Activated T-cell treated with anti-CD3 and anti-CD28 coated beads for 48 hours (primary cell): ENCODE data around the gene C16orf96.

ENCODE experiments used
- DNase-seq: peaks from one replicate; pipeline ENCODE4 v3.0.0-alpha.2; 2020; ENCODE audit warnings: low read depth

Gene C16orf96

DNA sequence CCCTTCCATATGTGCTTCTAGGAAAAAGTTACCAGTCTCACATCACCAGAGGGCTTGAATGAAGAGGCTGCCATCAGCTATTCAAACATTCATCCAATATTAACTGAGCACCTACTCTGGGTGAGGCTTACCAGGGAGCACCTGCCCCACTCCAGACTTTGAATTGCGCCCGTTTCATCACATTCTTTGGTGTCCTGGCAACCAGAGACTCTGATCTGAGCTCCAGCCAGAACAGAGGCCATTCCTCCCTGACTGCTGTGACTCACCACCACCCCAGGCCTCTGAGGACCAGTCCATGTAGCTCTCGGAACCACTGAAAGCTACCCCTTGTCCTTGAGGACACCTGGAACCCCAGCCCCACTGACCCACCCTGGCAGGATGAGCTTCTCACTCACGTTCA lies at the start of gene C16orf96:
C16orf96 (plus strand) TSS at position 229 of the 400 bp plus-strand sequence; CDS start at position 379, 150 bp downstream.
- no peak for DNase-seq

DNA sequence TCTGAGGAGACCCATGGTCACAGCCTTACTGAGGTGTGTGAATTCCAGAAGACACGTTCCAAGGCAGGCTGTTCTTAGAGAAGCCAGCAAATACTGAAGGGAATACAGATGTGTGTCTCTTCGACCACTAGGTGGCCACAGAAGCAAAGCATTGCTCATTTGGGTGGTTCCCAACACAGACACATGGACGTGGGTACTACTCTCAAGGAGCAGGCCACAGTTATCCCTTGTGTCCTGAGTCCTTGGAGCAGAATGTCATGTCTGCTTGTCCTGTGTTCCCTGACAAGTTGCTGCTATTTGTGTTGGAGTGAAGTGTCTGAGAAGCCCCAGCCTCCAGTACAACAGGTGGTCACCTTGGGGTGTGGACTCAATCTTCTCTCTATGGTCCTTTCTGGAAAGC lies 49.7 kb upstream of the C16orf96 start:
- no peak for DNase-seq

DNA sequence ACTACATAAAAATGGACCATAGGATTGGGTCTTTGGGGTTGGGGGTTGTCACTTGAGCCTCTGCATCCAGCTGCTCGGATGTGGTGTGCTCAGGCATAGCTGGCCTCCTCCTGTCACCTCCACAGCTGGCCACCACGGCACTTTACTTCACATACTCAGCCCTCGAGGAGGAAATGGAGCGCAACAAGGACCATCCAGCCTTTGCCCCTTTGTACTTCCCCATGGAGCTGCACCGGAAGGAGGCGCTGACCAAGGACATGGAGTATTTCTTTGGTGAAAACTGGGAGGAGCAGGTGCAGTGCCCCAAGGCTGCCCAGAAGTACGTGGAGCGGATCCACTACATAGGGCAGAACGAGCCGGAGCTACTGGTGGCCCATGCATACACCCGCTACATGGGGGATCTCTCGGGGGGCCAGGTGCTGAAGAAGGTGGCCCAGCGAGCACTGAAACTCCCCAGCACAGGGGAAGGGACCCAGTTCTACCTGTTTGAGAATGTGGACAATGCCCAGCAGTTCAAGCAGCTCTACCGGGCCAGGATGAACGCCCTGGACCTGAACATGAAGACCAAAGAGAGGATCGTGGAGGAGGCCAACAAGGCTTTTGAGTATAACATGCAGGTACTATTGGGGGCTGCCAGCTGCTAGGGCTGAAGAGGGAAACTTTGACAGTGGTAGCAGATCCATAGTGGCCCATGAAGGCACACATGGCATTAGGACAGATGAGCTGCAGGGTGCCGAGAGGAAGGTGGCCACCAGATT lies 48.4 kb upstream of the C16orf96 start:
- DNase-seq, result no peak

DNA sequence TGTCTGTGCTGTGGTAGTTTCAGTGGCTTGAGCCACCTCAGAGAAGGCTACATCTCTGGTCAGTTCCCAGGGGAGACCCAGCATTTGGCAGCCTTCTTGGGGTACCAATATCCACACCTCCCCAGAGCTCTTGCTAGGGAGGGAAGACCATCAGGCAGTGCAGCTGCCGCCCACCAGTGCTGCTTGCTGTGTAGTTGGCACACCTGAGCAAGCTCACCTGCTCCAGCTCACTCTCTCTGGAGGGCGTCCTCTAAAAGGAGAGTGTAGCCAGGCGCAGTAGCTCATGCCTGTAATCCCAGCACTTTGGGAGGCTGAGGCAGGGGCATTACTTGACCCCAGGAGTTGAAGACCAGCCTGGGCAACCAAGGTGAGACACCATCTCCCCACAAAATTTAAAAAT lies 47.3 kb upstream of the C16orf96 start:
- no peak for DNase-seq

- DNase-seq, result no peak
Observed at GRCh38 chr16:4509420-4509819, 46.7 kb upstream of the C16orf96 start.

DNA sequence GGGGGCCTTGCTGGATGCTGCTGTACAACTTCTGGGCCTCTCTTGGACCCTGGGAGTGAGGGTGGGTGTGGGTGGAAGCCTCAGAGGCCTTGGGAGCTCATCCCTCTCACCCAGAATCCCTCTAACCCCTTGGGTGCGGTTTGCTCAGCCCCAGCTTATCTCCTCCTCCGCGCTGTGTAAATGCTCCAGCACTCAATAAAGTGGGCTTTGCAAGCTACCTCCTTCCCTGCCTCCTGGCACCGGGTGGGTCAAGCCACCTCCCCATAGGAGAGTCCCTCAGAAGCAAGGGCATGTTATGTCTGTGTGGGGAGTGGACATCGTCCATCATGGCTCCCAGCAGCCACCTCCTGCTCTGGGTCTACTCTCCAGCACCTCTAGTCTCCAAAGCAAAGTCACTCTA lies 46.0 kb upstream of the C16orf96 start:
- no peak for DNase-seq

DNA sequence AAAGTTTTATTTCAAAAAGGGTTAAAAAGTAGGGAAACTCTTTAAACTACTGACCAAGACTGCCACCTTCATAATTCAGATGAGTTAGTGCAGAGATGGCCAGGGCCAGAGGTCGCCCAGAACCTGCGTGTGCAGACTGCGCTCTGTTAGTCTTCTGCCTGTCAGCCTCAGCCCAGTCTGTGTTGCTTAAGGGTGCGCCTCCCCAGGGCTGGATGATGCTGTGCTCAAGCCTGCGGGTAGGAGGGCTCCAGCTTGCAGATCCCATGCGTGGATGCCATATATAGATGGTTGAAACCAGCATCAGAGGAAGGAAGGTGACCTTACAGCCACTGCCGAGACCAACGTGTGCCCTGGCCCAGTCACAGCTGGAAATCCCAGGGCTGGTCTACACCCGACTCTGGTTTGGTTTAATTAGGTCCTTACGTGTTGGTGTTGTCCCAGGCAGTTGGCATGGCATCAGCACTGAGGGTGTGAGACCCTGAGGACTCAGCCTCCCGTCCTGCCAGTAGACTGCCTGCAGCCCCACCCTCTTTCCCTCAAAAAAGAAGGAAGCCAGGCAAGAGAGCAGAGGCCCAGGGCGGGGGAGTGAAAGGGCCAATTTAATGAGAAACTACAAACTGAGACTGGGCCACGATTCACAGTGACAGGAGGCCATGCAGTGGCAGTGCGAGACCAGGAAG lies 45.3 kb upstream of the C16orf96 start:
- DNase-seq, result no peak

DNA sequence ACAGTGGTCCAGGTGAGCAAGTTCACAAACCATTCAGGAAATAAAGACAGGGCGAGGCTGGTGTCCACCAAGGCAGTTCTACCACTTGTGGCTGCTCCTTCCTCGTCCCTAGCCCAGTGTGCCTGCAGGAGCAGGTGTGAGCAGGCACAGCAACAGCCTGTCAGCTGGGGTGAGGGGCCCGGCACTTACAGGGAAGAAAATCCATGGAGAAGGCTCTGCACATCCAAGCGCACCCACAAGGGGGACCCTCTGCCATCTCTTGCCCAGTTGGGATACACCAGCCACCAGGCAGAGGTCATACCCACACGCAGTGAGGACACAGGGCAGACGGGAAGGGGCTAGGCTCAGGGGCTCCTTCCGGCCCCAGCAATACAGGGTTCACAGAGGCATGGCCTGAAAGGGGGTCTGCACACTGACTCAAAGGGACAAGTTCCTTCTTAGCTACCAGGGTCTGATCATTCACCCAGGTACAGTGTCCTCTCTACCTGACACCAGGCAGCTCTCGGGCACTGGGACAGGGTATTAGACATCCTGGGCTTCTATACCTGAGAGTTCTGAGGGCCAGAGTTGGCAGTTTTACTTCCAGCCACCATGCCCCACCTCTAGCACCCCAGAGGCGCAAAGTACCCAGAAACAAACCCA lies 44.6 kb upstream of the C16orf96 start:
- no peak for DNase-seq

DNA sequence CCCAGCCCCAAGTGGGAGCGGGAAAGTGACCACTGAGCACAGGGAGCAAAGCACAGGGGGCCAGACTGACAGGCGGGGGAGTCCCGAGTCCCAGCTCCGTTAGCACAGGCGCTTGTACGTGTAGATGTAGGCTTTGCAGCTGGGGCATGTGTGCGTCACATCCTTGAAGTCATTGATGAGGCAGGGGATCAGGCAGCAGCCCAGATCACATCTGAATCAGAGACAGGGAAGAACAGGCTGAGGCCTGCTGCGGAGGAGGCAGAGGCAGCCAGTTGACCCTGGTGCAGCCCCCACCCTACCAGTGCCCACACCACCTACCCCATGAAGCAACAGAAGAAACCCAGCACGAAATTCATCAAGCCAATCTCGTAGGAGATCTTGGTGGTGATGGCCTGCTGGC lies 43.7 kb upstream of the C16orf96 start:
- DNase-seq, result no peak

DNA sequence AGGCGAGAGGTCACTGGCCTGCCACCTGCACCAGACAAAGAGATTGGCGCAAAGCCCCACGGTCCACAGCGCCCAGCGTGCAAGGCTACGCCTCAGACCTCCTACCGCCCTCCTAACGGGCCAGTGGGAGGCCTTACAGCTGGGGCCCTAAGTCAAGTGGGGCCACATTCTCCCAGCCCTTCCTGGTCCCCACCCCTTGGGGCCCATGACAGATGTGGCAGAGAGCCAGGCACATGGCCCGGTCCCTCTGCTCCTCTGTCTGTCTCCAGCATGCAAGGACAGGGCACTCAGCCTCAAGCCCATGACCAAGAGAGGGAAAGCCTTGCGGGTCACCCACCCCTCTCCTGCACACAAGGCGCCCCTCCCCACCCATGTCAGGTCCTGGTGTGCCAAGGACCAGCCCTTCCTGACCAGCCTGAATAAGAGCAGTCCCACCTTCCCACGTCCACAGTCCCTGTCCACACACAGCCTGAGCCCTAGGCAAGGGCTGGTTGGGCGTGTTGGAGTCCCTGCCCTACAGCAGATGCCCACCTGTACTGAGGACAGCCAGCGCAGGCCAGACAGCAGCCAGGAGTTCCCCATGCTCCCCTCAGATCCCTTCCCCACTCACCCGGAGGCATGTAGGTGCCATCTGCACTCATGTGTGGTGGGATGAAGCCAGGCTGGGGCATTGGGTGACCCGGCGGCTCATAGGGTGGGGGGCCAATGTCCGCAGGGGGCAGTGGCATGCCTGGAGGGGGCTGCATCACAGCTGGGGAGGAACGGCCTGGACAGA lies 42.9 kb upstream of the C16orf96 start:
- no peak for DNase-seq

DNA sequence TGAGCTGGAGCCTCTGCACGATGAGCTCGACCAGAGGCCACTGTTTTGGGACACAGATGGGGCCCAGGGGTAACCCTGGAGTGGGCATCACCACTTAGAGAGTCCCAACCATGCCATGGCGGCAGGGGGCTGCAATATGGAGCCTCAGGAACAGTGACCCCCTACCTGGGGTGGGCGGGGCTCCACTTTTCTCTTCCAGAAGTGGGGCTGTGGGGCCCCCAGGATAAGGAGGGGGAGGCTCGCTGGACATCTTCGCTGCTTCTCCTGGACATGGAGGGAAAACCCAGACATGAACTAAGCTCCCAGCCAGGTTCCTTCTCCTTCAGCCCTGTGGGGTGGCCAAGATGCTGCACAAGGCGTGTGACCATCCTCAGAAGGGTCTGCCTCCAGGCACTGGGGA lies 42.3 kb upstream of the C16orf96 start:
- no peak for DNase-seq

DNA sequence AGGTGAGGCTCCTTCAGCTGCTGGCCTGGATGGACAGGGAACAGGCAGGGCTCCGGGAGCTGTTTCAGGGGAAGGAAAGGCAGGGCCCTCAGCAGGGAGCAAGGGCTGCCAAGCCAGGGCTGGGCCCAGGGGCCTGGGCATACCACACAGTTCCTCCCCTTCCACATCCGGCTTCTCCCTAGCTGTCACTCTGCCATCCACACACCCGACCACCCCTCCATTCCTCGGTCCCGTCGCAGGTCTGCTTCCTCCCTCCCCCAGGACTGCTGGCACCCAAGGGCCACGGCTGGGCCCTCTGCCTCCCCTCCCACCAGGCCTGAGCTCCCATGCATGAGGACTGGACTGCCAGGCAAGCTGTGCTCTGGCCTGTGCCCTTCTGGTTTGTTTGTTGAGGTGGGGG lies 41.5 kb upstream of the C16orf96 start:
- no peak for DNase-seq

DNA sequence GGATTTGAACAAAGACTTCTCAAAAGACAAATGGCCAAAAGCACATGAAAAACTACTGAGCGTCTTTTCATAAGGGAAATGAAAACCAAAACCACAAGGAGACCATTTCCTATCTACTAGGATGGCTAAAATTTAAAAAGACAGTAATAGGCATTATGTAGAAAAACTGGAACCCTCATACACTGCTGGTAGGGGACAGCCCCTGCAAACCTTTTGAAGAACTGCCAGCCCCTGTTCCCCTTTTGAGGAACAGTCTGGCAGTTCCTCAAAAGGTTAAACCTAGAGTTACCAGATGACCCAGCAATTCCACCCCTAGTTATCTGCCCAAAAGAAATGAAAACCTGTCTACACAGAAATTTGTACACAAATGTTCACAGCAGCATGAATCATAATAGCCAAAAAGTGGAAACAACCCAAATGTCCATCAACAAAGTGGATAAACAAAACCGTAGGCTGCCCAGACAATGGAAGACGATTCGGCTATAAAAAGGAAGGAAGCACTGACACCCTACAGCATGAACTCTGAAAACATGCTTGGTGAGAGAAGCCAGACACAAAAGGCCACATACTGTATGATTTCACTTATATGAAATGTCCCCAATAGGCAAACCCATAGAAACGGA lies 40.4 kb upstream of the C16orf96 start:
- DNase-seq, result no peak

GRCh38 chr16:4517812-4518680 lies 38.1 kb upstream of the C16orf96 start:
- DNase-seq, result no peak

DNA sequence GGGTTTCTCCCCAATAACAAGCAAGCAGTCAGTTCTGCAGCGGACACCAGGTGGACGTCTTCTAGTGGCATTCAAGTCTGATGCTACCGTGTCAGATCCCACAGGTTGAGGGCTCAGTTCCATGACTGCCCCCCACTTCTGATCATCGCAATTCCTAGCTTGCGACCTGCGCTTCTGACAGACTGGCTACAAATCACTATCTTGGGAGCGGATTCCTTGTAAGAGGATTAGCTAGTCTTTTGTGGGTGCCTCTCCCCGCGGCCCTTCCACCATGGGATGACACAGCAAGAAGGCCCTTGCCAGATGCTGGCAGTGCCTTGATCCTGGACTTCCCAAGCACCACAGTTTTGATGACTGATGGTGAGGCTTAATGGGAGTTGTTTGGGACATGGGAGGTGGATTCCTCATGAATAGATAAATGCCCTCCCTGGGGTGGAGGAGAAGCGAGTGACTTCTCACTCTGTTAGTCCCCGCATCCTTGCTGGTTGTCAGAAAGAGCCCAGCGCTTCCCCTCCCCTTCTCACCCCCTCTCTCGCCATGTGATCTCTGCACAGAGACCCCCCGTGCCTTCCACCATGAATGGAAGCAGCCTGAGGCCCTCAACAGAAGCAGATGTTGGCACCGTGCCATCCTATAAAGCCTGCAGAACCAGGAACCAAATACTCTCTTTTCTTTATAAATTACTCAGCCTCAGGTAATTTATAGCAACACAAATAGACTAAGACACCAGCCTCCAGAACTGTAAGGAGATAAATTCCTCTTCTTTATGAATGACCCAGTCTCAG lies 36.7 kb upstream of the C16orf96 start:
- DNase-seq, result no peak

GRCh38 chr16:4520913-4521312 lies 35.2 kb upstream of the C16orf96 start:
- no peak for DNase-seq

- DNase-seq, result no peak
Observed at GRCh38 chr16:4522051-4522581, 34.0 kb upstream of the C16orf96 start.

DNA sequence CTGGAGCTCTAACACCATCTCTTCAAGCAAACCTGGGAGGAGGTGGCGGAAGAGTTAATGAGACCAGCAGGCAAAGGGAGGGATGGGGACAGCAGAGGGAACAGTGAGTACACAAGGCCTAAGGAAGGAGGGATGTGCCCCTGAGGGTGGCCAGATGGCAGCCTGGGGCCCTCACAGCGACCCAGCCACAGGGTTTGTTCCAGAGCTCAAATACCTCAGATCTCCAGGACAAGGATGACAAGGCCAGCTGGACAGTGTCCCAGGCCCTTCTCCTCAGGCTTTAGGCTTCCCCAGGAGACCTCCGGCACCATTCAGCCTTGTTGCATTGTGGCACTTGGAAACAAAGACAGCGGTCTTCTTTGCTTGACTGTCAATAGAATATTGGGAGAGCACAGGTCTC lies 32.5 kb upstream of the C16orf96 start:
- no peak for DNase-seq

DNA sequence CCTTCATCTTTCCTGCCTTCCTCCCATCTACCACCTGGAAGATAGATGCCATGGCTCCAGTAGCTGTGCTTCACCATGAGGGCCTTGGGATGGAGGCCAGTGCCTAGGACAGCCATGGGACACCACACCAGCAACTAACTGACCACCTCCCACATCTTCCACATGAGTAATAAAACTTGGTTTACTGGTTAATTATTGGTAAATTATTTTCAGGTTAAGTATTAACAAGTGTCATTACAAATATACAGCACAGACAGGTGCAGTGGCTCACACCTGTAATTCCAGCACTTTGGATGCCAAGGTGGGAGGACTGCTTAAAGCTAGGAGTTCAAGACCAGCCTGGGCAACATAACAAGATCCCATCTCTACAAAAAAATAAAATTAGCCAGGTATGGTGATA lies 31.6 kb upstream of the C16orf96 start:
- DNase-seq, result no peak

- no peak for DNase-seq
Observed at GRCh38 chr16:4525069-4525468, 31.1 kb upstream of the C16orf96 start.
